HG02798 (cell line): ENCODE results near the gene SYT6.

Experiments used
- ATAC-seq: cut with Tn5 transposase; IDR thresholded peaks from one replicate; pipeline ENCODE4 v1.9.1; 2021; ENCODE audit warnings: mild to moderate bottlenecking; ENCODE audit not compliant: unreplicated experiment, poor library complexity

The SYT6 gene

GRCh38 chr1:114094675-114095074 is 59.0 kb downstream of the SYT6 start:
- ATAC-seq: no peak

GRCh38 chr1:114094363-114094634 is 59.4 kb downstream of the SYT6 start:
- ATAC-seq: no peak

GRCh38 chr1:114093624-114094362 is 59.9 kb downstream of the SYT6 start:
- no peak for ATAC-seq

- no peak for ATAC-seq
Measured at GRCh38 chr1:114092186-114093062, 61.2 kb downstream of the SYT6 start.

- no peak for ATAC-seq
Measured at GRCh38 chr1:114091711-114092110, 62.0 kb downstream of the SYT6 start.

GRCh38 chr1:114090738-114091505 is 62.7 kb downstream of the SYT6 start:
- no peak for ATAC-seq

- no peak for ATAC-seq
Measured at GRCh38 chr1:114089502-114090138, 64.0 kb downstream of the SYT6 start.

- ATAC-seq: no peak
Measured at GRCh38 chr1:114088392-114089299, 65.0 kb downstream of the SYT6 start.

GRCh38 chr1:114087495-114087894 is 66.2 kb downstream of the SYT6 start:
- ATAC-seq: no peak

- no peak for ATAC-seq
Measured at GRCh38 chr1:114086601-114087368, 66.9 kb downstream of the SYT6 start.

- ATAC-seq: no peak
Measured at GRCh38 chr1:114082867-114083585, 70.6 kb downstream of the SYT6 start.

- no peak for ATAC-seq
Measured at GRCh38 chr1:114082304-114082630, 71.4 kb downstream of the SYT6 start.

- no peak for ATAC-seq
Measured at GRCh38 chr1:114081437-114082303, 72.0 kb downstream of the SYT6 start.

- ATAC-seq: no peak
Measured at GRCh38 chr1:114080511-114081436, 72.9 kb downstream of the SYT6 start.

- no peak for ATAC-seq
Measured at GRCh38 chr1:114079596-114080190, 74.0 kb downstream of the SYT6 start.

GRCh38 chr1:114078116-114078515 is 75.6 kb downstream of the SYT6 start:
- no peak for ATAC-seq
